K562 treated with DMSO at 1 percent for 4 hours (cell line): ENCODE measurements around the gene FAM219B. TPM values are rescaled to one million over a fixed set of nuclear protein-coding genes. Genes with fewer than 3 reads are reported as not detected.

Source experiments
- total RNA-seq: library from RNA; unstranded; fragments of 300-600 nt; gene quantifications from 2 replicates; pipeline ENCODE4 v1.2.3, GENCODE V29; 2022; ENCODE audit not compliant: insufficient read depth

FAM219B gene, protein sequence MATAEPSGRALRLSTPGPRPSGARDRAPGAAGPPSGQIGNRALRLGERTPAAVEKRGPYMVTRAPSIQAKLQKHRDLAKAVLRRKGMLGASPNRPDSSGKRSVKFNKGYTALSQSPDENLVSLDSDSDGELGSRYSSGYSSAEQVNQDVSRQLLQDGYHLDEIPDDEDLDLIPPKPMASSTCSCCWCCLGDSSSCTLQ
- total RNA-seq: 19.1 and 21.2 TPM in 2 replicates

GRCh38 chr15:74906450-74907162 is at the start of gene FAM219B:
TSS of gene FAM219B (minus strand) at chr15:74906851. CDS start at chr15:74906800, 51 bp downstream.

GRCh38 chr15:74937590-74938371 is 31.1 kb upstream of the FAM219B start, which contains the start of gene COX5A:
TSS of gene COX5A (minus strand) at chr15:74938073. CDS start at chr15:74938014, 59 bp downstream.

GRCh38 chr15:74889883-74890664 is 16.6 kb downstream of the FAM219B start, which contains the start of gene MPI:
TSS of gene MPI (plus strand) at chr15:74890042. CDS start at chr15:74890074, 32 bp downstream.

DNA sequence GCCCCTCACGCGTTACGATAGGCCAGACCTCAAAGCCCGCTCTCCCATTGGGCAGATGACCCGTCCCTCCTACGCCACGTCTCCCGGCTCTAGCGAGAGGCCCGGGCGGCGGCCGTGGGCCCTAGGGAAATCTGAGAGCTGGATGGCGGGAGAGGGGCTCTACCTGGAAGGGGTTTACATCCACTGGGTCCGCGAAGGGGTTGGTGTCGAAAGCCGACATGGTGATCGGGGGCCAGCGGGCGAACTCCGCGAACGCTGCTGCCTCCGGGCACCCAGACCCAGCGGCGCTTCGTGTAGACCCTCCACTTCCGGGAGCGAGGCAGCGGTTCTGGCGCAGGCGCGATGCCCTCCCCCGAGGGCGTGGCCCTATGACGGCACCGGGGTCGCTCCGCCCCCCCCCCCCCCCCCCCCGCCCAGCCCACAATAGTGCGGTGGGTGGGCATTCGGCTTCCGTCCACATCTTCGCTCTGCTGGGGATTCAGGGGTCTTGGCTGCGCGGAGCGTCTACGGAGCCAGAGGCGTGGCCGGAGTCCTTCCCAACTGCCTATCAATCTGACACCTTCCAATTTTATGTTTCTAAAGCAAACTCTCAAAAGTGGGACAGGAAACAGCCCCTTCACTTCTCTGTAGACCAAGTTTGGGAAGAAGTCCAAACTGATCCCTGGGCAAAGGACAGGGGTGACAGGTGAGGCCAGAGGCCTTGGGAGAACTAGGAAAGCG is 33.5 kb downstream of the FAM219B start, which contains the start of gene SCAMP2:
TSS of gene SCAMP2 (minus strand) at position 330 of the 720 bp plus-strand sequence. CDS start at position 220, 110 bp downstream.

Other genes with a start within 250 kb of the FAM219B start
- gene EDC3, start 210.8 kb downstream of the FAM219B start, total RNA-seq: 35.2 and 35.8 TPM in 2 replicates
- not detected in 2 replicates for gene CYP1A1, start 181.3 kb downstream of the FAM219B start, total RNA-seq
- not detected in 2 replicates for gene CYP1A2, start 158.0 kb downstream of the FAM219B start, total RNA-seq
- 53.9 and 57.3 TPM in 2 replicates for gene CSK, start 124.8 kb downstream of the FAM219B start, total RNA-seq
- not detected in 2 replicates for gene LMAN1L, start 94.0 kb downstream of the FAM219B start, total RNA-seq
- not detected in 2 replicates for gene CPLX3, start 80.2 kb downstream of the FAM219B start, total RNA-seq
- gene ULK3, start 63.7 kb downstream of the FAM219B start, total RNA-seq: 38.7 and 46.4 TPM in 2 replicates
- gene SCAMP2, start 33.5 kb downstream of the FAM219B start, total RNA-seq: 47.9 and 62.8 TPM in 2 replicates
- 24.6 and 27.3 TPM in 2 replicates for gene MPI, start 16.8 kb downstream of the FAM219B start, total RNA-seq
- 340 and 400 TPM in 2 replicates for gene COX5A, start 31.2 kb upstream of the FAM219B start, total RNA-seq
- 9.7 and 13.6 TPM in 2 replicates for gene RPP25, start 49.9 kb upstream of the FAM219B start, total RNA-seq
- not detected in 2 replicates for gene SCAMP5, start 88.7 kb upstream of the FAM219B start, total RNA-seq
- gene PPCDC, start 116.7 kb upstream of the FAM219B start, total RNA-seq: 5.9 and 13.3 TPM in 2 replicates